GM23338 (cell line): ENCODE measurements around the gene TTYH1. TPM values are rescaled to one million over a fixed set of nuclear protein-coding genes. Genes with fewer than 3 reads are reported as not detected.

Source experiments
- ATAC-seq: fragments of 200-7000 bp; cut with Tn5 transposase; 3 replicates; pipeline ENCODE4 v1.9.1; 2020
- DNase-seq: peaks from one replicate; pipeline ENCODE4 v3.0.0-alpha.2; 2015; ENCODE audit warnings: low spot score
- H2AFZ ChIP-seq: fragments of 200-600 bp; sonication (generic); 2 replicates; pipeline ENCODE4 v1.8.0; 2016; ENCODE audit warnings: antibody characterized with exemption, mild to moderate bottlenecking, moderate library complexity
- H3F3A ChIP-seq: fragments of 200-600 bp; sonication (generic); replicated peaks from 2 replicates; pipeline ENCODE4 v1.8.0; 2017; ENCODE audit warnings: antibody characterized with exemption, mixed run types, low read depth
- H3K27ac ChIP-seq: fragments of 200-600 bp; sonication (generic); 2 replicates; pipeline ENCODE4 v1.6.1; 2016; ENCODE audit warnings: low read depth
- H3K27me3 ChIP-seq: fragments of 200-600 bp; sonication (generic); 2 replicates; pipeline ENCODE4 v1.8.0; 2016; ENCODE audit warnings: mild to moderate bottlenecking, mixed run types, moderate library complexity; ENCODE audit not compliant: insufficient read depth
- H3K36me3 ChIP-seq: fragments of 200-600 bp; sonication (generic); 2 replicates; pipeline ENCODE4 v1.8.0; 2016; ENCODE audit warnings: mild to moderate bottlenecking; ENCODE audit not compliant: insufficient read depth
- H3K4me1 ChIP-seq: fragments of 200-600 bp; sonication (generic); 2 replicates; pipeline ENCODE4 v1.8.0; 2016; ENCODE audit warnings: mild to moderate bottlenecking, moderate library complexity; ENCODE audit not compliant: insufficient read depth
- H3K4me2 ChIP-seq: fragments of 200-600 bp; sonication (generic); 2 replicates; pipeline ENCODE4 v1.7.1; 2017; ENCODE audit warnings: mixed run types
- H3K4me3 ChIP-seq: fragments of 200-600 bp; sonication (generic); 2 replicates; pipeline ENCODE4 v1.6.1; 2016; ENCODE audit warnings: mixed run types
- H3K79me2 ChIP-seq: fragments of 200-600 bp; sonication (generic); replicated peaks from 2 replicates; pipeline ENCODE4 v1.8.0; 2017; ENCODE audit warnings: mild to moderate bottlenecking; ENCODE audit not compliant: insufficient read depth
- H3K9me2 ChIP-seq: fragments of 200-600 bp; sonication (generic); 2 replicates; pipeline ENCODE4 v1.8.0; 2017; ENCODE audit not compliant: insufficient read depth
- H4K20me1 ChIP-seq: fragments of 200-600 bp; sonication (generic); replicated peaks from 2 replicates; pipeline ENCODE4 v1.8.0; 2017; ENCODE audit warnings: mild to moderate bottlenecking; ENCODE audit not compliant: insufficient read depth
- H3K27ac Mint-ChIP-seq: 2 replicates; pipeline ENCODE4 v1.8.0; 2020; ENCODE audit warnings: inconsistent platforms, mild to moderate bottlenecking, moderate library complexity, mixed read lengths
- H3K27me3 Mint-ChIP-seq: 3 replicates; pipeline ENCODE4 v1.8.0; 2022; ENCODE audit warnings: low read depth, mild to moderate bottlenecking, moderate library complexity, mixed read lengths, inconsistent platforms; ENCODE audit not compliant: insufficient read depth, poor library complexity
- H3K36me3 Mint-ChIP-seq: 3 replicates; pipeline ENCODE4 v1.8.0; 2021; ENCODE audit warnings: low read depth, mild to moderate bottlenecking, inconsistent platforms, moderate library complexity, mixed read lengths
- H3K4me1 Mint-ChIP-seq: 3 replicates; pipeline ENCODE4 v1.8.0; 2020; ENCODE audit warnings: mild to moderate bottlenecking, inconsistent platforms, mixed read lengths
- H3K4me3 Mint-ChIP-seq: 3 replicates; pipeline ENCODE4 v1.8.0; 2021; ENCODE audit warnings: moderate library complexity, mild to moderate bottlenecking, inconsistent platforms, mixed read lengths
- H3K9me3 Mint-ChIP-seq: 3 replicates; pipeline ENCODE4 v1.8.0; 2020; ENCODE audit warnings: moderate library complexity, mild to moderate bottlenecking, inconsistent platforms, mixed read lengths
- CREB1 ChIP-seq: fragments of 250-450 bp; sonication (Bioruptor Pico); IDR thresholded peaks from 2 replicates; pipeline ENCODE4 v1.5.0; 2020; ENCODE audit warnings: low read depth, mild to moderate bottlenecking, moderate library complexity
- ETS1 ChIP-seq: IDR thresholded peaks from 2 replicates; pipeline ENCODE4 v1.6.1; 2016; ENCODE audit warnings: antibody characterized with exemption
- EZH2 ChIP-seq: fragments of 200-600 bp; sonication (generic); IDR thresholded peaks from one replicate; pipeline ENCODE4 v1.8.0; 2017; ENCODE audit warnings: antibody characterized with exemption, mild to moderate bottlenecking, low read depth; ENCODE audit not compliant: unreplicated experiment
- EZH2phosphoT487 ChIP-seq: fragments of 200-600 bp; sonication (generic); IDR thresholded peaks from one replicate; pipeline ENCODE4 v1.8.1; 2018; ENCODE audit warnings: antibody characterized with exemption; ENCODE audit not compliant: unreplicated experiment
- JUNB ChIP-seq: IDR thresholded peaks from one replicate; pipeline ENCODE4 v1.6.1; 2016; ENCODE audit warnings: antibody characterized with exemption; ENCODE audit not compliant: unreplicated experiment
- NANOG ChIP-seq: IDR thresholded peaks from 2 replicates; pipeline ENCODE4 v1.6.1; 2016; ENCODE audit warnings: antibody characterized with exemption, borderline replicate concordance
- POLR2AphosphoS5 ChIP-seq: IDR thresholded peaks from 2 replicates; pipeline ENCODE4 v1.6.1; 2016; ENCODE audit warnings: antibody characterized with exemption, low read depth
- STAT1 ChIP-seq: IDR thresholded peaks from one replicate; pipeline ENCODE4 v1.6.1; 2016; ENCODE audit warnings: antibody characterized with exemption; ENCODE audit not compliant: unreplicated experiment
- ZNF114 ChIP-seq: fragments of 250-450 bp; sonication (Bioruptor Pico); IDR thresholded peaks from 2 replicates; pipeline ENCODE4 v1.5.0; 2020; ENCODE audit warnings: mild to moderate bottlenecking, moderate library complexity
- ZNF331 ChIP-seq: fragments of 250-450 bp; sonication (Bioruptor Pico); IDR thresholded peaks from 2 replicates; pipeline ENCODE4 v1.5.0; 2020; ENCODE audit warnings: low read depth, mild to moderate bottlenecking, moderate library complexity
- ZNF462 ChIP-seq: fragments of 250-450 bp; sonication (Bioruptor Pico); IDR thresholded peaks from 2 replicates; pipeline ENCODE4 v1.5.0; 2020; ENCODE audit warnings: mild to moderate bottlenecking, moderate library complexity
- polyA plus RNA-seq: library from polyadenylated mRNA; unstranded; fragments of >200 nt; fragmentation: Nextera tagmentation; extraction: Ambion mirVana; gene quantifications from 2 replicates; pipeline ENCODE4 v1.2.1, GENCODE V29; 2016
- total RNA-seq: library from RNA; depleted of rRNA; stranded (reverse); fragments of >200 nt; shearing (Covaris generic); gene quantifications from 2 replicates; pipeline ENCODE4 v1.2.3, GENCODE V29; 2014
- TF ChIP-seq, protein P1 (sequence below): IDR thresholded peaks from one replicate; pipeline ENCODE4 v1.6.1; 2018; ENCODE audit warnings: antibody characterized with exemption; ENCODE audit not compliant: unreplicated experiment
- TF ChIP-seq, protein P2 (sequence below), 2 experiments: fragments of 200-600 bp in 1 of 2; sonication (generic) in 1 of 2; conservative IDR thresholded peaks; 2 replicates each; pipeline versions ENCODE4 v1.5.1 to v1.6.1; 2016 to 2017; ENCODE audit warnings: antibody characterized with exemption in 2 of 2, low read depth in 2 of 2, mild to moderate bottlenecking in 2 of 2, moderate library complexity in 1 of 2

TTYH1 gene
- total and polyA plus RNA-seq, 2 experiments from 2014 or later: 18.2 to 40.8 TPM

- TF ChIP-seq ZNF462 (CRISPR knock-in tag) (no peak), JUNB (no peak), EZH2phosphoT487 (no peak), ZNF331 (CRISPR knock-in tag) (no peak), POLR2AphosphoS5 (no peak), STAT1 (no peak), EZH2 (no peak), NANOG (no peak), ETS1 (no peak), CREB1 (no peak), ZNF114 (CRISPR knock-in tag) (no peak)
- TF ChIP-seq, protein P1, sequence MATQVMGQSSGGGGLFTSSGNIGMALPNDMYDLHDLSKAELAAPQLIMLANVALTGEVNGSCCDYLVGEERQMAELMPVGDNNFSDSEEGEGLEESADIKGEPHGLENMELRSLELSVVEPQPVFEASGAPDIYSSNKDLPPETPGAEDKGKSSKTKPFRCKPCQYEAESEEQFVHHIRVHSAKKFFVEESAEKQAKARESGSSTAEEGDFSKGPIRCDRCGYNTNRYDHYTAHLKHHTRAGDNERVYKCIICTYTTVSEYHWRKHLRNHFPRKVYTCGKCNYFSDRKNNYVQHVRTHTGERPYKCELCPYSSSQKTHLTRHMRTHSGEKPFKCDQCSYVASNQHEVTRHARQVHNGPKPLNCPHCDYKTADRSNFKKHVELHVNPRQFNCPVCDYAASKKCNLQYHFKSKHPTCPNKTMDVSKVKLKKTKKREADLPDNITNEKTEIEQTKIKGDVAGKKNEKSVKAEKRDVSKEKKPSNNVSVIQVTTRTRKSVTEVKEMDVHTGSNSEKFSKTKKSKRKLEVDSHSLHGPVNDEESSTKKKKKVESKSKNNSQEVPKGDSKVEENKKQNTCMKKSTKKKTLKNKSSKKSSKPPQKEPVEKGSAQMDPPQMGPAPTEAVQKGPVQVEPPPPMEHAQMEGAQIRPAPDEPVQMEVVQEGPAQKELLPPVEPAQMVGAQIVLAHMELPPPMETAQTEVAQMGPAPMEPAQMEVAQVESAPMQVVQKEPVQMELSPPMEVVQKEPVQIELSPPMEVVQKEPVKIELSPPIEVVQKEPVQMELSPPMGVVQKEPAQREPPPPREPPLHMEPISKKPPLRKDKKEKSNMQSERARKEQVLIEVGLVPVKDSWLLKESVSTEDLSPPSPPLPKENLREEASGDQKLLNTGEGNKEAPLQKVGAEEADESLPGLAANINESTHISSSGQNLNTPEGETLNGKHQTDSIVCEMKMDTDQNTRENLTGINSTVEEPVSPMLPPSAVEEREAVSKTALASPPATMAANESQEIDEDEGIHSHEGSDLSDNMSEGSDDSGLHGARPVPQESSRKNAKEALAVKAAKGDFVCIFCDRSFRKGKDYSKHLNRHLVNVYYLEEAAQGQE: no peak
- TF ChIP-seq, protein P2, sequence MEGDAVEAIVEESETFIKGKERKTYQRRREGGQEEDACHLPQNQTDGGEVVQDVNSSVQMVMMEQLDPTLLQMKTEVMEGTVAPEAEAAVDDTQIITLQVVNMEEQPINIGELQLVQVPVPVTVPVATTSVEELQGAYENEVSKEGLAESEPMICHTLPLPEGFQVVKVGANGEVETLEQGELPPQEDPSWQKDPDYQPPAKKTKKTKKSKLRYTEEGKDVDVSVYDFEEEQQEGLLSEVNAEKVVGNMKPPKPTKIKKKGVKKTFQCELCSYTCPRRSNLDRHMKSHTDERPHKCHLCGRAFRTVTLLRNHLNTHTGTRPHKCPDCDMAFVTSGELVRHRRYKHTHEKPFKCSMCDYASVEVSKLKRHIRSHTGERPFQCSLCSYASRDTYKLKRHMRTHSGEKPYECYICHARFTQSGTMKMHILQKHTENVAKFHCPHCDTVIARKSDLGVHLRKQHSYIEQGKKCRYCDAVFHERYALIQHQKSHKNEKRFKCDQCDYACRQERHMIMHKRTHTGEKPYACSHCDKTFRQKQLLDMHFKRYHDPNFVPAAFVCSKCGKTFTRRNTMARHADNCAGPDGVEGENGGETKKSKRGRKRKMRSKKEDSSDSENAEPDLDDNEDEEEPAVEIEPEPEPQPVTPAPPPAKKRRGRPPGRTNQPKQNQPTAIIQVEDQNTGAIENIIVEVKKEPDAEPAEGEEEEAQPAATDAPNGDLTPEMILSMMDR (conservative IDR thresholded peaks at IDR 0.05; ENCODE audit: low read depth in 2 of 2): no peak
- Histone ChIP-seq H2AFZ (no peak overlapping the region), H4K20me1 (no peaks in the 10 kb centered on the region; the same call in none of the 2 replicates), H3K27me3 (0 out of 2 replicates have a peak, but pooled peaks cover 3% of the 10 kb centered on the region), H3K4me2 (no peak overlapping the region), H3K9me2 (no peaks in the 10 kb centered on the region), H3K27ac (no peak overlapping the region), H3K4me3 (no peak overlapping the region), H3K4me1 (peaks cover 25% of the 10 kb centered on the region), H3K36me3 (no peaks in the 10 kb centered on the region), H3K79me2 (no peaks in the 10 kb centered on the region), H3F3A (no peaks in the 10 kb centered on the region)
- ATAC-seq (no peak), DNase-seq (no peak)
- no peak overlapping the region; the same call in 2 of the 3 replicates for H3K4me3 Mint-ChIP-seq
- peaks cover 15% of the 10 kb centered on the region for H3K36me3 Mint-ChIP-seq
- H3K9me3 Mint-ChIP-seq: no peaks in the 10 kb centered on the region; the same call in 2 of the 3 replicates
- no peak overlapping the region for H3K27ac Mint-ChIP-seq
- peaks cover 47% of the 10 kb centered on the region for H3K4me1 Mint-ChIP-seq
- peaks cover 27% of the 10 kb centered on the region for H3K27me3 Mint-ChIP-seq
Observed at GRCh38 chr19:54433697-54434096, 18.4 kb downstream of the TTYH1 start.
